Glomerular visceral epithelial cell (primary cell): ENCODE data around the gene MTAP.

Experiments used
- DNase-seq: peaks from one replicate; pipeline ENCODE4 v3.0.0-alpha.2; 2016; ENCODE audit errors: extremely low spot score

MTAP gene

GRCh38 chr9:21852754-21853153 lies 50.3 kb downstream of the MTAP start:
- no peak for DNase-seq

GRCh38 chr9:21853414-21853813 lies 51.0 kb downstream of the MTAP start:
- DNase-seq: no peak

DNA sequence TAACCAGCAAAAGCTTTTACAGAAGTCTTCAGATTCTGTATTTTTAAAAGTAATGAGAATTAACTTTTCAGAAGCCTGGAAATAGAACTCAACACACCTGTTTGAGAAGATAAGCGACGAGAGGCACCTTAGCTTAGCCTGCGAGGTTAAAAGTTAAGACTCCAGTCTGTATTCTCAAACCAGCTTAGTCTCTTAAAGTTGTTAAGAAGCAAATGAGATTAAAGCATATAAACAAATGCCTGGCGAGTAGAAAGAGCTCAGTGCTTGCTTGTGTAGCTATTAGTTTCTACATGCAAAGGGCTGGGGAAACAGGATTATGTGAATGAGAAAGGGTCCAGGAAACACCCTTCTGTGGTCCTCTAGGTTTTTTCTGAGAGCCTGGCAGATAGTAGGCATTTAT lies 51.7 kb downstream of the MTAP start:
- DNase-seq: no peak

GRCh38 chr9:21854594-21854993 lies 52.2 kb downstream of the MTAP start:
- DNase-seq: peak; percentile 63

GRCh38 chr9:21856301-21857094 lies 54.1 kb downstream of the MTAP start:
- DNase-seq: no peak

DNA sequence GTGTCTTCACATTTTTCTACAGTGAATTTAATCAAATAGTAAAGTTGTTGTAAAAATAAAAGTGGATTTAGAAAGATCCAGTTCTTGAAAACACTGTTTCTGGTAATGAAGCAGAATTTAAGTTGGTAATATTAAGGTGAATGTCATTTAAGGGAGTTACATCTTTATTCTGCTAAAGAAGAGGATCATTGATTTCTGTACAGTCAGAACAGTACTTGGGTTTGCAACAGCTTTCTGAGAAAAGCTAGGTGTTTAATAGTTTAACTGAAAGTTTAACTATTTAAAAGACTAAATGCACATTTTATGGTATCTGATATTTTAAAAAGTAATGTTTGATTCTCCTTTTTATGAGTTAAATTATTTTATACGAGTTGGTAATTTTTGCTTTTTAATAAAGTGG lies 60.4 kb downstream of the MTAP start:
- no peak for DNase-seq

DNA sequence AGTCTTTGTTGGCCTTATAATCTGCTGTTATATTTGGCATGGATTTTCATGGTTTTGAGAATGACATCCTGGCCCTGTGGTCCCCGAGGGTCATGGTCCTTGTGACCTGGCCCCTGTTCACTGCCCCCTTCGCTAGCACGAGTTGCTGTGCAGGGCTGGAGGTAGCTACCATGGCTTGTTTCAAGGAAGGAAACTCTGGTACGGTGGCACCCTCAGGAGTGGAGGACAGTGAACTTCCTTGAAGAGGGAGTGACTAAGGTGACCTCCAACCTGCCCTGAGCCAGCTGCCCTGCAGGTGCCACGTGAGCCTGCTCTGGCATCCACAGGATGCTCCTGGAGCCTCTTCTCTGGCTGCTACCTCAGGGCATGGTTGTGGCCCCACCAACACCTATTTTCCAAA lies 62.1 kb downstream of the MTAP start:
- no peak for DNase-seq

DNA sequence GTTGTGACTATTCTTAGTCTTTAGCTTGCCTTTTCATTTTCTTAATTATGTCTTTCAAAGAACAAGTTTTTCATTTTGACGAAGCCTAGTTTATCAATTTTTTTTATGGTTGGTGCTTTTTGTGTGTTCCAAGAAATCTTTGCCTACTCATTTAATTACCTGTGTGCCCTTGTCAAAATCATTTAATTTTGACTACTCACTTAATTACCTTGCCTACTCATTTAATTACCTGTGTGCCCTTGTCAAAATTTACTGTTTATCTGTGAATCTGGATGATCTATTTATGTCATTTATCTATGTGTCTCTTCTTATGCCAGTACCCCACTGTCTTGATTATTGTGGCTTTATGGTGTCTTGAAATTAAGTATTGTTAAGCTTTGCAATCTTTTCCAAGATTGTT lies 63.9 kb downstream of the MTAP start:
- DNase-seq: no peak

DNA sequence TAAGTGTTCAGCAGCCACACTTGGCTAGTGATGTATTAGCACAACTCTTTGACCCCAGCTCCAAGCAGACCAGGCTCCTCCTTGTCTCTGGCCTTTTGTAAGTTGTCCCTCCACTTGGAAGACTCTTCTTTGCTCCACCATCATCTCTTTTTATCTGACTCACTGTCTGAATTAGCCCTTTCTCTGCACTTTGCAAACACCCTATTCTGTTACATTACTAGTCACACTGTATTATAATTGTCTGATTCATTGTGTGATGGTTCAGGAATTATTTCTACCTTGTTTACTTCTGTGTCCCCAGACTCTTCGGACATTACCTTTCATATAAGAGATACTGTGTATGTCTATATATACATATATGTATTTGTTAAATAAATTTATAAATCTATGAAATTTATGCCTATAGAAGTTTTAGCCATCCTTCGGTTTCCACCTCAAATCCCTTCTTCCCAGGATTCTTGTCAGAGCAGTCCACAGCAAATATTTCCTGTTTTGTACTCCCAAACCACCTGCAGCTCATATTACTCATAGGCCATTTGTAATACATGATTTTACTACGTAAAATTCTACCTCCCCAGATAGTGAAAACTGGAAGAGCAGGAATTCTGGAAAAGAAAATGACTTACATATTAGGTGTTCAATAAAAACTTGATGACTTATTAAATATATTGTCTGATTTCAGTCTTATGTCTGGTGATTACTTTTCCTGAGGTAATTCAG lies 69.0 kb downstream of the MTAP start:
- DNase-seq: no peak

DNA sequence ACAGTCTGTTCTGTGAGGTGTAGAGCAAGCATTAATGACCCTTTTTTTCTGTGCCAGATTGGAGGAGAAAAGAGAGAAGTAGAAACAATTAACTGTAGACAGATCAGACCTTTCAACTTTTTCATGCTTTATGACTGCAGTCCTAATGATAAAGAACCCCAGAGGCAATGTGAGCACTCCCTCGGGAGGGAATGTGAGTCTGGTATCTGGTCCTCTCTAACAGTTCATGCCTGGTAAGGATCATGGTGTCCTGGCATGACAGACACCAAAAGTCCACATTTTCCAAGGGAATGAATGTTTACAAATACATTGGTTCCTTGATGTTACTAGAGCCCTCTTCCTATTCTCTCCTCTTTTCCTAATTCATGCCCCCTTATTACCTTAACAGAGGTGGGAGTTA lies 70.3 kb downstream of the MTAP start:
- DNase-seq: no peak

- peak; percentile 74 for DNase-seq
Observed at GRCh38 chr9:21873540-21874221, 71.2 kb downstream of the MTAP start.

GRCh38 chr9:21875893-21876292 lies 73.5 kb downstream of the MTAP start:
- DNase-seq: no peak

DNA sequence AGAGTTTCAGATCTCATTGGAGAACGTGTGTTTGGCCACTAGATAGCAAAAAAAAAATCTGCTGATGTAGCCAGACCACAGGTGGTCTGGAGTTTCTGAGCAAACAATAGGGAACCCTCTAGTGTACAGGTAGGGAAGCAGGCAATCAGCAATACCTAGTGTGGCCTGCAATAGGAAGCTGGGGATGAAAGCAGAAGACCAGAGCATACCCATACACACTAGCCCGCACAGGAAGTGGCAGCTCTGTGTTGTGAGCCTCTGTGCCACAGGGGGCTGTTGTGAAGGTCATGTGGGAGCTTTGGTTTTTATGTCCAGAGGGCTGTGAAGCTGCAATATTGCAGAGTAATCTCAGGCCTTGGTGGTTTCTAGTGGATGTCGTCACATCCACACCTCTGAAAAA lies 81.2 kb downstream of the MTAP start:
- DNase-seq: no peak

DNA sequence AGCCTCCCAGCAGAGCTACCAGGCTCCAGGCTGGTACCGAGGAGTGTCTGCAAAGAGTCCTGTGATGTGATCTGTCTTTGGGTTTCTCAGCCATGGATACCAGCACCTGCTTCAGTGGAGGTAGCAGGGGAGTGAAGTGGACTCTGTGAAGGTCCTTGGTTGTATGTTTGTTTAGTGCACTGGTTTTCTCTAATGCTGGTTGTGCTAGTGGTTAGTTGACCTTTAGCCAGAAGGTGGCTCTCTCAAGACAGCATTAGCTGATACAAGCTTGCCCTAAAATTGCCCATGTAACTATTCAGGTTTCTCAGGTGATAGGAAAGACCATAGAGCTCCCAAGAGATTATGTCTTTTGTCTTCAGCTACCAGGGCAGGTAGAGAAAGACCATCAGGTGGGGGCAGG lies 87.2 kb downstream of the MTAP start:
- DNase-seq: no peak

GRCh38 chr9:21890696-21891095 lies 88.3 kb downstream of the MTAP start:
- DNase-seq: no peak

DNA sequence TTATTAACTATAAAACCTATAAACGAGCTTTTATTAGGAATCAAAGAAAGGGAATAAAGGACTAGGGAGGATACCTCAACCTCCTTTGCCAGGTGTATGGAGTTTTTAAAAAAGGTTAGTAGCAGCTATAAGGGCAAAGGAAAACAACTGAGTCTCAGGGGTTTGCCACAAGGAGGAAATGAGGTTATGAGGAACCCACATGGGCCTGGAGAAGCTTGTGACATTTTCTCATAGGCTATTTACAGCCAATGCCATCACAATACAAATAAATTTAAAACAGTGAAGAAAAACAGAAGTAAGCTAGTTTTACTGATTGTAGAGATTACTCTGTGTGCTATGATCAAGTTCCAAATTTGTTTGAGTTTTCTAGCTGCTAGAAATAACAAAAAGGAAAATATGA lies 99.1 kb downstream of the MTAP start:
- no peak for DNase-seq

GRCh38 chr9:21902136-21902535 lies 99.7 kb downstream of the MTAP start:
- DNase-seq: no peak

DNA sequence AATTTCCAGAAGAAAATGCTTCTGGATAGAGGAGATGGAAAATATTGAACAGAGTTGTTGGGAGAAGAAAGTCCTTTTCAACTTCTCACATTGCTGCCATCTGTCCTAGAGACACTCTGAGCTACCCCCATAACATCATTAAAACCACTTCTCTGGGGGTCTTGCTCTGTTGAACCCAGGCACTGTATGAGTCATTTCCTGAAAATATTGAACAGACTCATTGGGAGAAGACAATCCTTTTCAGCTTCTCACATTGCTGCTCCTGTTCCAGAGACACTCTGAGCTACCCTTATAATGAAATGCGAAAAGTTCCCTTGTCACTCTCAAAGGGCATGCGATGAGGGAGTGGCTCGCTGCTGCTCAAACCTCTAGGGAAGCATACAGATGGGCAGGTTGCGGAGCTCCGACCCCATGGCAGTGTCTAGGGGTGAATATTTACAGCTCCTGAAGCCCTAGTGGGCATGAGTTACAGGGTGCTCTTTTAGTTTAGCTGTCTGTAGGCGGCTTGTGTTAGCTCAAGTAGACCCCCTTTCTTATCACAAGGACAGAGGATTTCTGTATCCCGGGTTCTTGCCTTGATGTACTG lies 101.0 kb downstream of the MTAP start:
- no peak for DNase-seq

DNA sequence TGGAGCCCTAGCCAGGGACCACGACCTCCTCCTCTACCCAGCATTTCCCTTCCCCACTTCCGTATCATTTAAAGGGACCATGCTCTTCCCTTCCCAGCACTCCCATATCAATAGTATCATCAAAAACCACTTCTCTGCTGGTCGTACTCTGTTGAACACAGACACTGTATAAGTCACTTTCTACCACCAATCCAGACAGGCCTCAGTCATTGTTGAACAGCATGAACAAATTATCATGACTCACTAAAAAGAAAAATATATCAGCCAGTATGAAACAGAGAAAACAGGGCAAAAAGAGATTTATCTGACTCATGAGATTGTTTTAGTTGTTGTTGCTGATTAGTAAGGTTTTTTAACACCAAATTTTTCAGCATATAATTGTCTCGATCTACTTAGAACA lies 101.9 kb downstream of the MTAP start:
- DNase-seq: peak; percentile 48

DNA sequence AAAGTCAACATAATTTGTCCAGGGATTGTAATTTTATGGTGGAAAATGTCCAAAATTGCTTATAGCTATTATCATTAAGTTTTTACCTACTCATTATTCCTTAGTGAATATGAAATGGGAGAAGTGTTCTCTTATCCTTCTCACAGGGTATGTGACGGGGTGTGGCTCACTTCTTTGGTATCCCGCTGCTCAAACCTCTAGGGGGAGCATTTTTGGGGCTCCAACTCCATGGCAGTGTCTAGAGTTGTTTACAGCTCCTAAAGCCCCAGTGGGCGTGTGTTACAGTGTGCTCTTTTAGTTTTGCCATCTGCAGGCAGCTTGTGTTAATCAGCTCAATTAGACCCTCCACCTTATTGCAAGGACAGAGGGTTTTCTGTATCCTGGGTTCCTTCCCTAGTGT lies 102.3 kb downstream of the MTAP start:
- no peak for DNase-seq

DNA sequence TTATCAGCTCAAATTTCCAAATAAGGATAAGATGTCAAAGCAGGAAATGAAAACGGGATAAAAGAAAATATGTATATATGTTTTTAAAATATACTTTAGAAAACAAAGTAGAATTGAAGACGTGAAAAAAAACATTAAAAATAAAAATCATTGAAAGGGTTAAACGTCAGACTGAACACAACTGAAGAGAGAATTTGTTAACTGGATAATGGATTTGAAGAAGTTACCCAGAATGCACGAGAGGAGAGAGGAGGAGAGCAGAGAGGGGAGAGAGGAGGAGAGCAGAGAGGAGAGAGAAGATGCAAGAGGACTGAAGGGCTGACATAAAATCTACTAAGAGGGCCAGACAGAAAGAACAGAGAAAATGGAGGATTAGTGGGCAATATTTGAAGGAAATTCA lies 103.8 kb downstream of the MTAP start:
- DNase-seq: no peak

DNA sequence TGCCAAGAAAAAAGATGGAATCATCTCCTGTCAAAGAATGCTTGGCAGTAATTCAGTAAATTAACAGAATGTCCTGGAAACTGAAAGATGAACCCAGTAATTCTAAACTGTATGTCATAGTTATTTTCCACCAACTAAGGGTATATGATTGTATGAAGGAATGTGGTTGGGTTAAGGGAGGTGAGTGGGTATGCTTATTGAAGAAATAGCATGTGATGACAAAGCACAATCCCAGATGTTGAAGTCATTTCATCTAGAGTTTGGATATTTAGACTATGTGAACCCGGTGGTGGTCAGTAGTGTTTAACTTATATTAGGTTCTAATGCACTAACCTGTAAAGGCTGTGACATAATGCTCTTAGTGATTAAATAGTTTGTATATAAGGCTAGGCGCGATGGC lies 104.4 kb downstream of the MTAP start:
- no peak for DNase-seq
